OCI-LY1 (cell line): ENCODE data around the gene RERG.

Source experiments
- H2AFZ ChIP-seq: fragments of 200-600 bp; sonication (generic), shearing (Covaris generic); 2 replicates; pipeline ENCODE4 v1.6.0; 2014; ENCODE audit warnings: antibody characterized with exemption, mild to moderate bottlenecking, low read length
- H3F3A ChIP-seq: fragments of 200-600 bp; sonication (generic), shearing (Covaris generic); 2 replicates; pipeline ENCODE4 v1.6.0; 2014; ENCODE audit warnings: mild to moderate bottlenecking, antibody characterized with exemption, low read length, moderate library complexity; ENCODE audit not compliant: insufficient read depth
- H3K27ac ChIP-seq: fragments of 200-600 bp; sonication (generic); 2 replicates; pipeline ENCODE4 v1.5.1; 2014; ENCODE audit warnings: low read length, mixed run types, mild to moderate bottlenecking, low read depth; ENCODE audit not compliant: poor library complexity, severe bottlenecking
- H3K27me3 ChIP-seq: fragments of 200-600 bp; sonication (generic); 2 replicates; pipeline ENCODE4 v1.6.0; 2014; ENCODE audit warnings: antibody characterized with exemption, mild to moderate bottlenecking, low read length, moderate library complexity; ENCODE audit not compliant: insufficient read depth
- H3K36me3 ChIP-seq: fragments of 200-600 bp; sonication (generic); 2 replicates; pipeline ENCODE4 v1.6.1; 2014; ENCODE audit warnings: mild to moderate bottlenecking, antibody characterized with exemption, low read length, moderate library complexity, mixed read lengths; ENCODE audit not compliant: insufficient read depth
- H3K4me1 ChIP-seq: fragments of 200-600 bp; sonication (generic); 2 replicates; pipeline ENCODE4 v1.5.1; 2014; ENCODE audit warnings: mild to moderate bottlenecking, low read length, moderate library complexity; ENCODE audit not compliant: insufficient read depth, severe bottlenecking
- H3K4me2 ChIP-seq: fragments of 200-600 bp; sonication (generic), shearing (Covaris generic); 2 replicates; pipeline ENCODE4 v1.6.1; 2014; ENCODE audit warnings: low read length
- H3K4me3 ChIP-seq: fragments of 200-600 bp; sonication (generic); 2 replicates; pipeline ENCODE4 v1.5.1; 2014; ENCODE audit warnings: low read length, low read depth, mild to moderate bottlenecking, mixed read lengths; ENCODE audit not compliant: poor library complexity, severe bottlenecking
- H3K79me2 ChIP-seq: fragments of 200-600 bp; shearing (Covaris generic); 2 replicates; pipeline ENCODE4 v1.6.1; 2016; ENCODE audit warnings: mixed run types, low read length, mixed read lengths; ENCODE audit not compliant: insufficient read depth
- H3K9ac ChIP-seq: fragments of 200-600 bp; sonication (generic), shearing (Covaris generic); 2 replicates; pipeline ENCODE4 v1.6.1; 2014; ENCODE audit warnings: mild to moderate bottlenecking, low read length, mixed read lengths
- H3K9me2 ChIP-seq: fragments of 200-600 bp; sonication (generic), shearing (Covaris generic); 2 replicates; pipeline ENCODE4 v1.6.1; 2014; ENCODE audit warnings: low read depth, mild to moderate bottlenecking, low read length, mixed read lengths
- H3K9me3 ChIP-seq: fragments of 200-600 bp; shearing (Covaris generic); 2 replicates; pipeline ENCODE4 v1.6.1; 2014; ENCODE audit warnings: low read length, mixed read lengths
- H4K20me1 ChIP-seq: fragments of 200-600 bp; sonication (generic), shearing (Covaris generic); 2 replicates; pipeline ENCODE4 v1.6.0; 2016; ENCODE audit warnings: mild to moderate bottlenecking, low read length; ENCODE audit not compliant: insufficient read depth
- CTCF ChIP-seq: fragments of 200-600 bp; sonication (generic), shearing (Covaris generic); IDR thresholded peaks from 2 replicates; pipeline ENCODE4 v1.5.1; 2017; ENCODE audit warnings: mild to moderate bottlenecking, antibody characterized with exemption, low read length, moderate library complexity, mixed read lengths
- EZH2 ChIP-seq: fragments of 200-600 bp; sonication (generic), shearing (Covaris generic); IDR thresholded peaks from 2 replicates; pipeline ENCODE4 v1.8.0; 2017; ENCODE audit warnings: borderline replicate concordance, mixed run types, mild to moderate bottlenecking, antibody characterized with exemption, low read length, moderate library complexity, mixed read lengths

RERG gene

GRCh38 chr12:15180325-15180724 lies 40.9 kb downstream of the RERG start:
- Histone ChIP-seq H3K27me3 (no peaks in the 10 kb centered on the region), H4K20me1 (no peaks in the 10 kb centered on the region), H3K9me2 (no peaks in the 10 kb centered on the region), H3K36me3 (no peaks in the 10 kb centered on the region), H3K4me3 (no peak overlapping the region), H3K9ac (no peak overlapping the region), H3K27ac (no peak overlapping the region), H3K4me2 (no peak overlapping the region), H3F3A (no peaks in the 10 kb centered on the region), H3K9me3 (no peaks in the 10 kb centered on the region), H2AFZ (no peak overlapping the region), H3K4me1 (no peaks in the 10 kb centered on the region), H3K79me2 (no peaks in the 10 kb centered on the region)
- TF ChIP-seq EZH2 (no peak), CTCF (no peak)

GRCh38 chr12:15179672-15180071 lies 41.5 kb downstream of the RERG start:
- Histone ChIP-seq H4K20me1 (no peaks in the 10 kb centered on the region), H3K4me3 (no peak overlapping the region), H3K36me3 (no peaks in the 10 kb centered on the region), H3K9me2 (no peaks in the 10 kb centered on the region), H3K9me3 (no peaks in the 10 kb centered on the region), H3K27ac (no peak overlapping the region), H3K9ac (no peak overlapping the region), H2AFZ (no peak overlapping the region), H3K4me1 (no peaks in the 10 kb centered on the region), H3K4me2 (no peak overlapping the region), H3K79me2 (no peaks in the 10 kb centered on the region), H3F3A (no peaks in the 10 kb centered on the region), H3K27me3 (no peaks in the 10 kb centered on the region)
- TF ChIP-seq EZH2, result no peak
- no peak for TF ChIP-seq CTCF

GRCh38 chr12:15173142-15173541 lies 48.1 kb downstream of the RERG start:
- no peaks in the 10 kb centered on the region for H3K4me1 ChIP-seq

More at GRCh38 chr12:15173142-15173541, 48.1 kb downstream of the RERG start:
- Histone ChIP-seq H3K4me3 (no peak overlapping the region), H3K79me2 (no peaks in the 10 kb centered on the region), H3K4me2 (no peak overlapping the region), H3F3A (no peaks in the 10 kb centered on the region), H3K27me3 (no peaks in the 10 kb centered on the region), H3K9me2 (no peaks in the 10 kb centered on the region), H3K9ac (no peak overlapping the region), H3K9me3 (no peaks in the 10 kb centered on the region), H2AFZ (no peak overlapping the region), H3K27ac (no peak overlapping the region), H4K20me1 (no peaks in the 10 kb centered on the region), H3K36me3 (no peaks in the 10 kb centered on the region)
- no peak for TF ChIP-seq CTCF
- no peak for TF ChIP-seq EZH2
